A549 (cell line): ENCODE data around the gene KDM6A.

ENCODE experiments used
- BHLHE40 ChIP-seq: IDR thresholded peaks from 2 replicates; pipeline ENCODE4 v1.6.1; 2012; ENCODE audit warnings: low read depth, low read length, inconsistent platforms
- CHD2 ChIP-seq: fragments of 150-350 bp; IDR thresholded peaks from 2 replicates; pipeline ENCODE4 v1.6.1; 2014; ENCODE audit warnings: low read length; ENCODE audit not compliant: partially characterized antibody
- CHD4 ChIP-seq: fragments of 200-600 bp; sonication (generic); IDR thresholded peaks from 2 replicates; pipeline ENCODE4 v1.6.1; 2016; ENCODE audit warnings: antibody characterized with exemption, mild to moderate bottlenecking, borderline replicate concordance
- CTCF ChIP-seq: fragments of >200 bp; sonication (Bioruptor Twin); formaldehyde crosslinking; IDR thresholded peaks from 3 replicates; pipeline ENCODE4 v1.5.1; 2016
- EP300 ChIP-seq, 2 experiments: fragments of >200 bp; sonication (Bioruptor Twin); formaldehyde crosslinking; IDR thresholded peaks; 2 replicates in 1 of 2; 3 replicates in 1 of 2; pipeline ENCODE4 v1.6.1; 2016 to 2017
- JUNB ChIP-seq: fragments of >200 bp; sonication (Bioruptor Twin); formaldehyde crosslinking; IDR thresholded peaks from 2 replicates; pipeline ENCODE4 v1.6.1; 2016
- PBX3 ChIP-seq: IDR thresholded peaks from 2 replicates; pipeline ENCODE4 v1.6.1; 2012
- POLR2A ChIP-seq: IDR thresholded peaks from 2 replicates; pipeline ENCODE4 v1.6.1; 2012; ENCODE audit warnings: mild to moderate bottlenecking, low read length
- ZC3H11A ChIP-seq: fragments of 450-650 bp; IDR thresholded peaks from 2 replicates; pipeline ENCODE4 v1.6.1; 2014; ENCODE audit warnings: antibody characterized with exemption, mild to moderate bottlenecking
- TF ChIP-seq, protein P1 (sequence below): fragments of 200-600 bp; sonication (generic); IDR thresholded peaks from 2 replicates; pipeline ENCODE4 v1.6.1; 2016; ENCODE audit warnings: antibody characterized with exemption, mild to moderate bottlenecking, moderate library complexity

DNA sequence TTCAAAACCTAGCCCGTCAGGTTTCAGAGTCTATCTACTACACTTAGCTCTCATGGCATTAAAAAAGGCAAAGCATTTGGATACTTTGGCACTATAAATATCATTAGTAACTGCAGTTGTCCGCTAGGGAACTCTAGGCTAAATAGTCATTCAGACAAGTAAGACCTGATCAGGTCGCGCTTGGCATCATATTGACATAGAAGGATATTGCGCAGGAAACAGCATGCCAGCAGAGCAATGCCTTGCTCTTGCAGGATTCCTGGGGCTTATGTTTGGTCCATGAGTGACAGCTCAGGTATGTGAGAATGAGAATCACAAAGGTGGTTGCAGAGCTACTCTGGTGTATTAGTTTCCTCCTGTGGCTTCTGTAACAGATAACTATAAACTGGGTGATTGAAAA, 62.7 kb downstream of the KDM6A start:
- no peak for TF ChIP-seq POLR2A
- TF ChIP-seq, protein P1, sequence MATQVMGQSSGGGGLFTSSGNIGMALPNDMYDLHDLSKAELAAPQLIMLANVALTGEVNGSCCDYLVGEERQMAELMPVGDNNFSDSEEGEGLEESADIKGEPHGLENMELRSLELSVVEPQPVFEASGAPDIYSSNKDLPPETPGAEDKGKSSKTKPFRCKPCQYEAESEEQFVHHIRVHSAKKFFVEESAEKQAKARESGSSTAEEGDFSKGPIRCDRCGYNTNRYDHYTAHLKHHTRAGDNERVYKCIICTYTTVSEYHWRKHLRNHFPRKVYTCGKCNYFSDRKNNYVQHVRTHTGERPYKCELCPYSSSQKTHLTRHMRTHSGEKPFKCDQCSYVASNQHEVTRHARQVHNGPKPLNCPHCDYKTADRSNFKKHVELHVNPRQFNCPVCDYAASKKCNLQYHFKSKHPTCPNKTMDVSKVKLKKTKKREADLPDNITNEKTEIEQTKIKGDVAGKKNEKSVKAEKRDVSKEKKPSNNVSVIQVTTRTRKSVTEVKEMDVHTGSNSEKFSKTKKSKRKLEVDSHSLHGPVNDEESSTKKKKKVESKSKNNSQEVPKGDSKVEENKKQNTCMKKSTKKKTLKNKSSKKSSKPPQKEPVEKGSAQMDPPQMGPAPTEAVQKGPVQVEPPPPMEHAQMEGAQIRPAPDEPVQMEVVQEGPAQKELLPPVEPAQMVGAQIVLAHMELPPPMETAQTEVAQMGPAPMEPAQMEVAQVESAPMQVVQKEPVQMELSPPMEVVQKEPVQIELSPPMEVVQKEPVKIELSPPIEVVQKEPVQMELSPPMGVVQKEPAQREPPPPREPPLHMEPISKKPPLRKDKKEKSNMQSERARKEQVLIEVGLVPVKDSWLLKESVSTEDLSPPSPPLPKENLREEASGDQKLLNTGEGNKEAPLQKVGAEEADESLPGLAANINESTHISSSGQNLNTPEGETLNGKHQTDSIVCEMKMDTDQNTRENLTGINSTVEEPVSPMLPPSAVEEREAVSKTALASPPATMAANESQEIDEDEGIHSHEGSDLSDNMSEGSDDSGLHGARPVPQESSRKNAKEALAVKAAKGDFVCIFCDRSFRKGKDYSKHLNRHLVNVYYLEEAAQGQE: no peak
- no peak for TF ChIP-seq EP300 (IDR thresholded peaks at IDR 0.05)
- no peak for TF ChIP-seq JUNB
- no peak for TF ChIP-seq ZC3H11A
- no peak for TF ChIP-seq CTCF
- TF ChIP-seq CHD4: no peak
- no peak for TF ChIP-seq CHD2
- no peak for TF ChIP-seq PBX3
- TF ChIP-seq BHLHE40: no peak
